GM23248 (cell line): ENCODE data around the gene RCAN3. TPM values are rescaled to one million over a fixed set of nuclear protein-coding genes. Genes with fewer than 3 reads are reported as not detected.

Source experiments
- DNase-seq: peaks from one replicate; pipeline ENCODE4 v3.0.0-alpha.2; 2015
- H2AFZ ChIP-seq: fragments of 200-600 bp; sonication (generic); 2 replicates; pipeline ENCODE4 v1.6.1; 2016; ENCODE audit warnings: antibody characterized with exemption
- H3F3A ChIP-seq: fragments of 200-600 bp; sonication (generic); 2 replicates; pipeline ENCODE4 v1.6.1; 2016; ENCODE audit warnings: mild to moderate bottlenecking, antibody characterized with exemption, mixed run types; ENCODE audit not compliant: insufficient read depth
- H3K27ac ChIP-seq: fragments of 200-600 bp; sonication (generic); 2 replicates; pipeline ENCODE4 v1.5.1; 2016; ENCODE audit warnings: mild to moderate bottlenecking
- H3K27me3 ChIP-seq: fragments of 200-600 bp; sonication (generic); replicated peaks from 2 replicates; pipeline ENCODE4 v1.6.1; 2016; ENCODE audit warnings: mild to moderate bottlenecking; ENCODE audit not compliant: insufficient read depth
- H3K36me3 ChIP-seq: fragments of 200-600 bp; sonication (generic); 2 replicates; pipeline ENCODE4 v1.6.1; 2016; ENCODE audit warnings: low read depth, mild to moderate bottlenecking
- H3K4me1 ChIP-seq: fragments of 200-600 bp; sonication (generic); 2 replicates; pipeline ENCODE4 v1.6.1; 2016; ENCODE audit warnings: mild to moderate bottlenecking; ENCODE audit not compliant: insufficient read depth
- H3K4me2 ChIP-seq: fragments of 200-600 bp; sonication (generic); one replicate; pipeline ENCODE4 v1.6.1; 2016; ENCODE audit warnings: mild to moderate bottlenecking; ENCODE audit not compliant: unreplicated experiment
- H3K4me3 ChIP-seq: fragments of 200-600 bp; sonication (generic); 2 replicates; pipeline ENCODE4 v1.5.1; 2016; ENCODE audit warnings: mild to moderate bottlenecking
- H3K79me2 ChIP-seq: fragments of 200-600 bp; sonication (generic); 2 replicates; pipeline ENCODE4 v1.6.1; 2016; ENCODE audit warnings: mild to moderate bottlenecking; ENCODE audit not compliant: insufficient read depth
- H3K9ac ChIP-seq: fragments of 200-600 bp; sonication (generic); 2 replicates; pipeline ENCODE4 v1.6.1; 2016; ENCODE audit warnings: mild to moderate bottlenecking
- H3K9me2 ChIP-seq: fragments of 200-600 bp; sonication (generic); 2 replicates; pipeline ENCODE4 v1.6.1; 2016; ENCODE audit warnings: mixed run types, mild to moderate bottlenecking, moderate library complexity; ENCODE audit not compliant: insufficient read depth
- H3K9me3 ChIP-seq: fragments of 200-600 bp; sonication (generic); one replicate; pipeline ENCODE4 v1.6.1; 2017; ENCODE audit warnings: low read depth
- H4K20me1 ChIP-seq: fragments of 200-600 bp; sonication (generic); 2 replicates; pipeline ENCODE4 v1.6.0; 2016; ENCODE audit not compliant: insufficient read depth
- EZH2 ChIP-seq: fragments of 200-600 bp; sonication (generic); IDR thresholded peaks from 2 replicates; pipeline ENCODE4 v1.6.1; 2018; ENCODE audit warnings: antibody characterized with exemption, mild to moderate bottlenecking; ENCODE audit not compliant: insufficient read depth, poor library complexity, severe bottlenecking
- EZH2phosphoT487 ChIP-seq: fragments of 200-600 bp; sonication (generic); IDR thresholded peaks from 2 replicates; pipeline ENCODE4 v1.6.1; 2018; ENCODE audit warnings: antibody characterized with exemption, moderate library complexity, mild to moderate bottlenecking, low read depth; ENCODE audit not compliant: insufficient read depth
- WGBS, 2 experiments: methylation state at CpG; one replicate each; pipeline ENCODE4 v1.1.6; 2015 to 2017; ENCODE audit warnings: low lambda C conversion rate in 2 of 2, low coverage in 1 of 2; ENCODE audit errors: missing lambda C conversion rate in 2 of 2; 5-methylcytosine and 5-hydroxymethylcytosine counted together
- in situ Hi-C: fragments of 300-500 bp; cut with MboI; formaldehyde crosslinking; loops from 2 replicates; pipeline ENCODE4 v1.15.0; 2020
- polyA plus RNA-seq: library from polyadenylated mRNA; unstranded; fragments of >200 nt; fragmentation: Nextera tagmentation; extraction: Ambion mirVana; gene quantifications from 2 replicates; pipeline ENCODE4 v1.2.1, GENCODE V29; 2016
- total RNA-seq: library from RNA; depleted of rRNA; stranded (reverse); fragments of >200 nt; shearing (Covaris generic); gene quantifications from 2 replicates; pipeline ENCODE4 v1.2.3, GENCODE V29; 2014

Gene RCAN3
- total and polyA plus RNA-seq, 2 experiments from 2014 or later: 7.9 to 10.8 TPM

DNA sequence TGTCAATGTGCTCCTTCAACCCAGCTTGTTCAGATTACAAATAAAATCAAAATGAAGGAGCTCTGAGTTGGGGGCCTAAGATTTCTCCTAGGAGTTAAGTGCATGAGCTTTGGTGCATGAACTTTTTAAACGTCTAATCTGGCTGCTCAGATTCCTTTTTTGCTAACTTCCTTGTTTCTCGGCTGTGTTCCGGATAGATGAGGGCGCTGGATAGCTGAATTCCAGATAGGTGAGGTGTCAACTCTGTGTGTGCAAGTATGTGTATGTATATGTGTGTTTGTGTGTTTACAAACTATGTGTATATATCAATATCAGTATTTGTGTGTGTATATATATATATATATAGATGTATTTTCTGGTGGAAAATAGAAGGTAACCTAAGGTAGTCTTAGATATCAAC lies 37.5 kb upstream of the RCAN3 start:
- no peak overlapping the region for H3K4me3 ChIP-seq
- no peak overlapping the region for H3K27ac ChIP-seq
- no peaks in the 10 kb centered on the region for H3K9me3 ChIP-seq
- no peak overlapping the region for H3K9ac ChIP-seq
- H3K79me2 ChIP-seq: no peaks in the 10 kb centered on the region
- no peaks in the 10 kb centered on the region for H3K9me2 ChIP-seq
- in situ Hi-C loops: no loop called here
- H3F3A ChIP-seq: peaks cover 25% of the 10 kb centered on the region
- TF ChIP-seq EZH2 (no peak), EZH2phosphoT487 (no peak)
- H4K20me1 ChIP-seq: no peaks in the 10 kb centered on the region
- no peak overlapping the region for H2AFZ ChIP-seq
- no peak for DNase-seq
- H3K36me3 ChIP-seq: peaks cover 22% of the 10 kb centered on the region
- H3K4me1 ChIP-seq: peaks cover 17% of the 10 kb centered on the region
- peak overlapping the region; percentile 4 for H3K4me2 ChIP-seq
- WGBS, 2 experiments: 82 to 85% methylated on average over 4 of the region's 4 CpGs
- H3K27me3 ChIP-seq: no peaks in the 10 kb centered on the region

DNA sequence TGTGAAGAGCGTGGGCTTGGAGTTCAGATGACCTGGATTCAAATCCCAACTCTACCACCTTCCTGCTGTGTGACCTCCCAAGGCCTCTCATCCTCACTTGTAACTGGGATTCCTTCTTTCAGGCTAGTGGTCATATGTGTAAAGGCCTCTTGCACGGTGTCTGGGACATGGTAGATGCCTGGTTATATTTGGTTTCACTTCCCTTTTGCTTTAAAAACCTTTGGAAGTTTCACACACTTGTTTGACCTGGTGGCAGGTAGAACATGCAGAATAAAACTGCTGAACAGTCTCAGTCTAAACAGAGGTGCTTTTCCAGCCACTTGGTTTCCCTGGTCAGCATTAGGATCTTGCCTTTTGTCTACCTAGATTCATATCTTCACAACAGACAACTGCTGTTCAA lies 37.0 kb upstream of the RCAN3 start:
- Histone ChIP-seq H3K27me3 (no peaks in the 10 kb centered on the region), H2AFZ (no peak overlapping the region), H3K36me3 (peaks cover 16% of the 10 kb centered on the region), H4K20me1 (no peaks in the 10 kb centered on the region), H3K4me3 (no peak overlapping the region), H3K4me2 (no peak overlapping the region), H3K9me2 (no peaks in the 10 kb centered on the region), H3F3A (peaks cover 25% of the 10 kb centered on the region), H3K9ac (no peak overlapping the region), H3K27ac (no peak overlapping the region), H3K9me3 (no peaks in the 10 kb centered on the region), H3K4me1 (peaks cover 17% of the 10 kb centered on the region), H3K79me2 (no peaks in the 10 kb centered on the region)
- WGBS, 2 experiments: 96 to 98% methylated on average over 2 of the region's 2 CpGs
- DNase-seq: no peak
- in situ Hi-C loops: no loop called here
- no peak for TF ChIP-seq EZH2
- TF ChIP-seq EZH2phosphoT487: no peak

DNA sequence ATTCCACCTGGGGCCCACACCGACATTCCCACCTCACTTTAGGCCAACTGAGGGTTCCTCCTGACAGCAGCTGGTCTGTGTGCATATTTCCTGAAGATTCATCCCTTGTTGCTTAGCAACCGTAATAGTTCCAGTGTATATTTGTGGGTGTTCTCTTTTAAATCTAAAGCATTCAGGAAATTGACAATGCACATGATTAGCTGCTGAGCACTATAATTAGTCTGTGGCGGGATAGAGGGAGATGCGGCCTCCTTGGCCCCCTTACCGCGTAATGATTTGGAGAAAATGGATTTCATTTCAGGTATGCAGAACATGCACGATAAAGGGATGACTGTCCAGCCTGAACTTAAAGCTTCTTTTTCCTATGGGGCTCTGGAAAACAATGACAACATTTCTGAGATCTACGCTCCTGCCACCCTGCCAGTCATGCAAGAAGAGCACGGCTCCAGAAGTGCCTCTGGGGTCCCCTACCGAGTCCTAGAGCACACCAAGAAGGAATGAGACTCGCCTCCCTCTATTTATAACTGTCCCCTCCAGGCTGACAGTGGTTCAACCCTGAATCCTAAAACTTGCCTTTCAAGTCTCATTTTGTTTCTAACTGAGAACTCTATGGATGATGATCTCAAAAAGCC lies 33.8 kb upstream of the RCAN3 start:
- DNase-seq: peak; percentile 19
- Histone ChIP-seq H4K20me1 (no peaks in the 10 kb centered on the region), H3K9ac (no peak overlapping the region), H3K4me1 (peaks cover 13% of the 10 kb centered on the region), H3K4me3 (no peak overlapping the region), H3K36me3 (0 out of 2 replicates have a peak, but pooled peaks cover 7% of the 10 kb centered on the region), H3K79me2 (no peaks in the 10 kb centered on the region), H3K27me3 (no peaks in the 10 kb centered on the region), H2AFZ (no peak overlapping the region), H3K9me2 (no peaks in the 10 kb centered on the region), H3K9me3 (no peaks in the 10 kb centered on the region), H3K27ac (no peak overlapping the region), H3F3A (peaks cover 12% of the 10 kb centered on the region), H3K4me2 (no peak overlapping the region)
- TF ChIP-seq EZH2: no peak
- 80 to 83% methylated on average over 11 of the region's 11 CpGs for WGBS, 2 experiments
- in situ Hi-C loops: no loop called here

DNA sequence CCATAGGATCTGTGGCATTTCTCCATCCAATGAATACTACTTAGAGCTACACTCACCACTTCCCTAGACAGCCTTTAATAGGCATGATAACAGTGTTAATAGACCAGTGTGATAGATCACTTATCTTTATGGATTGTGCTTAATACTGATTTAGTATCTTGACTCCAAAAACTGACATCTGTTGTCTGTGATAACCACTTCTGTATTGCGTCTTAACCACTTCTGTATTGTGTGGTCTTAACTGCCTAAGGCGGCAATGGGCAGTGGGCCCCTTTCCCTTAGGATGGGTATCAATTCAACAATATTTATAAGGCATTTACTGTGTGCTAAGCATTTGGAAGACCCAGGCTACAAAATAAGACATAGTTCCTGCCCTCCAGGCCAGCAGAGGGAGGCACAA lies 32.0 kb upstream of the RCAN3 start:
- H4K20me1 ChIP-seq: no peaks in the 10 kb centered on the region
- 0 out of 2 replicates have a peak, but pooled peaks cover 5% of the 10 kb centered on the region for H3K36me3 ChIP-seq
- no peaks in the 10 kb centered on the region for H3K79me2 ChIP-seq
- no peak overlapping the region for H3K4me3 ChIP-seq
- no peaks in the 10 kb centered on the region for H3K4me1 ChIP-seq
- no peaks in the 10 kb centered on the region for H3K9me2 ChIP-seq
- WGBS, 2 experiments: 73 to 82% methylated on average over 2 of the region's 2 CpGs
- no peaks in the 10 kb centered on the region for H3K27me3 ChIP-seq
- H3K4me2 ChIP-seq: no peak overlapping the region
- no peaks in the 10 kb centered on the region for H3K9me3 ChIP-seq
- no peak for DNase-seq
- H3K9ac ChIP-seq: no peak overlapping the region
- H3K27ac ChIP-seq: no peak overlapping the region
- in situ Hi-C loops: no loop called here
- no peaks in the 10 kb centered on the region for H3F3A ChIP-seq
- TF ChIP-seq EZH2: no peak
- no peak for TF ChIP-seq EZH2phosphoT487
- no peak overlapping the region for H2AFZ ChIP-seq
